CD4-positive, alpha-beta T cell (primary cell): ENCODE results near the gene BANF2. TPM values are rescaled to one million over a fixed set of nuclear protein-coding genes. Genes with fewer than 3 reads are reported as not detected.

ENCODE experiments used
- ATAC-seq: fragments of 200-7000 bp; cut with Tn5 transposase; one replicate; pipeline ENCODE4 v1.10.0; 2022; ENCODE audit warnings: mild to moderate bottlenecking; ENCODE audit not compliant: poor library complexity
- CTCF ChIA-PET: fragments of 350-600 bp; sonication (Branson Sonifier 250); formaldehyde crosslinking; loops from one replicate; lab custom pipeline; 2021; ENCODE audit warnings: antibody characterized with exemption, inconsistent platforms; lab: Charles Lee
- POLR2A ChIA-PET: fragments of 350-600 bp; sonication (Branson Sonifier 250); formaldehyde crosslinking; loops from one replicate; lab custom pipeline; 2021; ENCODE audit warnings: antibody characterized with exemption, inconsistent platforms; lab: Charles Lee
- DNase-seq, 14 experiments: peaks; one replicate each; pipeline ENCODE4 v3.0.0-alpha.2; 2013 to 2020; ENCODE audit warnings: mixed read lengths in 2 of 14
- H3K27ac ChIP-seq, 2 donors: one replicate each; pipeline versions ENCODE4 v1.5.1 to v1.7.0; 2013; ENCODE audit warnings: low read length in 2 of 2, low read depth in 1 of 2, mild to moderate bottlenecking in 1 of 2
- H3K27me3 ChIP-seq, 2 experiments: 1 replicate in 1 of 2; 2 replicates in 1 of 2; pipeline versions ENCODE4 v1.6.1 to v1.7.0; 2013; ENCODE audit warnings: low read length in 2 of 2, control low read depth in 1 of 2, mild to moderate bottlenecking in 1 of 2, moderate library complexity in 1 of 2; ENCODE audit not compliant: insufficient read depth in 2 of 2, control insufficient read depth in 1 of 2
- H3K36me3 ChIP-seq: one replicate; pipeline ENCODE4 v1.6.1; 2013; ENCODE audit warnings: low read length, control low read depth; ENCODE audit not compliant: insufficient read depth
- H3K4me1 ChIP-seq: one replicate; pipeline ENCODE4 v1.6.1; 2013; ENCODE audit warnings: low read length, control low read depth; ENCODE audit not compliant: insufficient read depth
- H3K4me3 ChIP-seq: one replicate; pipeline ENCODE4 v1.5.1; 2013; ENCODE audit warnings: mild to moderate bottlenecking, low read length, moderate library complexity
- H3K9me3 ChIP-seq, 2 experiments: 1 replicate in 1 of 2; 2 replicates in 1 of 2; pipeline versions ENCODE4 v1.6.1 to v1.7.0; 2013; ENCODE audit warnings: low read length in 2 of 2, mild to moderate bottlenecking in 2 of 2, control low read depth in 1 of 2, moderate library complexity in 1 of 2; ENCODE audit not compliant: control insufficient read depth in 1 of 2, insufficient read depth in 1 of 2
- H3K27ac Mint-ChIP-seq: one replicate; pipeline ENCODE4 v1.8.0; 2020; ENCODE audit warnings: mixed read lengths
- H3K27me3 Mint-ChIP-seq: one replicate; pipeline ENCODE4 v1.8.0; 2021; ENCODE audit warnings: mixed read lengths
- H3K36me3 Mint-ChIP-seq: one replicate; pipeline ENCODE4 v1.8.0; 2021; ENCODE audit warnings: low read depth, mixed read lengths
- H3K4me1 Mint-ChIP-seq: one replicate; pipeline ENCODE4 v1.8.0; 2021; ENCODE audit warnings: low read depth, mixed read lengths
- H3K4me3 Mint-ChIP-seq: one replicate; pipeline ENCODE4 v1.8.0; 2020; ENCODE audit warnings: mild to moderate bottlenecking, mixed read lengths
- H3K9me3 Mint-ChIP-seq: one replicate; pipeline ENCODE4 v1.8.0; 2020; ENCODE audit warnings: mixed read lengths
- CTCF ChIP-seq: fragments of 200-600 bp; IDR thresholded peaks from one replicate; pipeline ENCODE4 v1.8.0; 2022; ENCODE audit warnings: antibody characterized with exemption, mild to moderate bottlenecking
- intact Hi-C, 2 experiments: fragments of 100-400 bp; cut with DNase I in 1 of 2; cut with micrococcal nuclease in 1 of 2; formaldehyde crosslinking; loops; one replicate each; pipeline versions ENCODE4 v1.15.1 to v1.9.0; 2023 to 2025; cut with DNase I, micrococcal nuclease
- total RNA-seq, 174 experiments: library from RNA in 2 of 174; stranded (reverse) in 2 of 174; gene quantifications; one replicate each; pipeline ENCODE4 v1.2.3 and lab custom pipeline; 2021 to 2026

BANF2 gene
- total RNA-seq, 2 experiments from 2014 or later: not detected

GRCh38 chr20:17747431-17747846, 47.7 kb downstream of the BANF2 start:
- TF ChIP-seq CTCF: no peak
- no peak overlapping the region for H3K27ac ChIP-seq
- intact Hi-C loops: no loop called here
- DNase-seq: no peak
- no peaks in the 10 kb centered on the region for H3K4me1 ChIP-seq
- no peaks in the 10 kb centered on the region for H3K9me3 ChIP-seq
- H3K4me1 Mint-ChIP-seq: no peaks in the 10 kb centered on the region
- H3K4me3 ChIP-seq: no peak overlapping the region
- no peaks in the 10 kb centered on the region for H3K27me3 ChIP-seq
- H3K36me3 Mint-ChIP-seq: no peaks in the 10 kb centered on the region
- no peak overlapping the region for H3K27ac Mint-ChIP-seq
- H3K9me3 Mint-ChIP-seq: no peaks in the 10 kb centered on the region
- ATAC-seq: no peak
- H3K4me3 Mint-ChIP-seq: no peak overlapping the region
- POLR2A ChIA-PET: interaction anchor here (1.1 kb wide), 1 partner anchor 109 kb away, joined by 3 read pairs; no protein-coding TSS in a partner anchor
- CTCF ChIA-PET: no interaction called here
- H3K36me3 ChIP-seq: no peaks in the 10 kb centered on the region
- peaks cover under 1% of the 10 kb centered on the region for H3K27me3 Mint-ChIP-seq

GRCh38 chr20:17748279-17748678, 48.5 kb downstream of the BANF2 start:
- no peak overlapping the region for H3K27ac ChIP-seq
- intact Hi-C loops: no loop called here
- no peak for ATAC-seq
- CTCF ChIA-PET: no interaction called here
- no peaks in the 10 kb centered on the region for H3K36me3 ChIP-seq
- TF ChIP-seq CTCF: no peak
- no peaks in the 10 kb centered on the region for H3K9me3 Mint-ChIP-seq
- H3K27me3 Mint-ChIP-seq: peaks cover 6% of the 10 kb centered on the region
- no peaks in the 10 kb centered on the region for H3K36me3 Mint-ChIP-seq
- DNase-seq: no peak
- H3K27me3 ChIP-seq: peaks cover 0 to 3% of the 10 kb centered on the region in 2 experiments
- no peak overlapping the region for H3K27ac Mint-ChIP-seq
- no peak overlapping the region for H3K4me3 ChIP-seq
- no peak overlapping the region for H3K4me3 Mint-ChIP-seq
- no peaks in the 10 kb centered on the region for H3K4me1 ChIP-seq
- POLR2A ChIA-PET: no interaction called here
- H3K9me3 ChIP-seq: no peaks in the 10 kb centered on the region
- no peaks in the 10 kb centered on the region for H3K4me1 Mint-ChIP-seq

- no peaks in the 10 kb centered on the region for H3K4me1 ChIP-seq
- no peaks in the 10 kb centered on the region for H3K36me3 ChIP-seq
- H3K9me3 ChIP-seq: no peaks in the 10 kb centered on the region
- ChIA-PET CTCF (no interaction called here), POLR2A (no interaction called here)
- Mint-ChIP-seq H3K4me1 (no peaks in the 10 kb centered on the region), H3K27me3 (peaks cover 17% of the 10 kb centered on the region), H3K4me3 (no peak overlapping the region), H3K9me3 (no peaks in the 10 kb centered on the region), H3K36me3 (no peaks in the 10 kb centered on the region), H3K27ac (no peak overlapping the region)
- intact Hi-C loops: no loop called here
- no peak overlapping the region for H3K27ac ChIP-seq
- H3K27me3 ChIP-seq: peaks cover 0 to 4% of the 10 kb centered on the region in 2 experiments
- ATAC-seq: no peak
- no peak overlapping the region for H3K4me3 ChIP-seq
- DNase-seq: no peak
- TF ChIP-seq CTCF: no peak
These were observed 49.8 kb downstream of the BANF2 start for GRCh38 chr20:17749626-17749977.
